GM23248 (cell line): ENCODE measurements around the gene TRIM69.

Experiments
- EZH2 ChIP-seq: fragments of 200-600 bp; sonication (generic); IDR thresholded peaks from 2 replicates; pipeline ENCODE4 v1.6.1; 2018; ENCODE audit warnings: antibody characterized with exemption, mild to moderate bottlenecking; ENCODE audit not compliant: insufficient read depth, poor library complexity, severe bottlenecking
- EZH2phosphoT487 ChIP-seq: fragments of 200-600 bp; sonication (generic); IDR thresholded peaks from 2 replicates; pipeline ENCODE4 v1.6.1; 2018; ENCODE audit warnings: antibody characterized with exemption, moderate library complexity, mild to moderate bottlenecking, low read depth; ENCODE audit not compliant: insufficient read depth

- TF ChIP-seq EZH2 (no peak), EZH2phosphoT487 (no peak)
Measured at GRCh38 chr15:44706401-44706800, 29.9 kb upstream of the TRIM69 start.
